ENCODE measurements around the gene LYSMD2. TPM values are rescaled to one million over a fixed set of nuclear protein-coding genes. Genes with fewer than 3 reads are reported as not detected.

Gene LYSMD2
- total RNA-seq, 3 donors from 2014 or later, result 16.3 to 23.5 (median 22.4) TPM

DNA sequence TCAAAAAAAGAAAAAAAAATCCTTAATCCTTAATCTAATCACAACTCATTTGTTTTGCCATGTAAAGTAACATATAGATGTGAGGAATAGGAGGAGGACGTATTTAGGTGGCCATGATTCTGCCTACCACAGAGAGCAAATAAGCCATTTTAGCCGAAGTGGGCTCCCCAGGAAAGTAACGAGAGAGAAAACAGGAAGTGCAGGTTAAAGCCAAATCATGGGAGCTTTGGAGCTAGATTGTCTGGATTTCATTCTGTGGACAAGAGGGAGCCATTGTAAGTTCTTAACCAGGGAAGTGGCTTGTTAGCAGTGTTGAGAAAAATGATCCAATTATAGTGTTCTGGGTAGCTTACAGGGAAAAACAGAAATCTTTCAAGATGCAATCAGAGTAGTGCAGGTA, 23.4 kb upstream of the LYSMD2 start:
- peaks cover 1% of the 10 kb centered on the region for H3K36me3 Mint-ChIP-seq (ENCODE audit: insufficient read depth)
- no peaks in the 10 kb centered on the region for H3K27me3 Mint-ChIP-seq (ENCODE audit: low read depth)
- no peak overlapping the region for H3K4me3 Mint-ChIP-seq
- ATAC-seq (no peak), DNase-seq (no peak)
- no peaks in the 10 kb centered on the region for H3K4me1 Mint-ChIP-seq (ENCODE audit: low read depth)
- H3K9me3 Mint-ChIP-seq, result no peaks in the 10 kb centered on the region

DNA sequence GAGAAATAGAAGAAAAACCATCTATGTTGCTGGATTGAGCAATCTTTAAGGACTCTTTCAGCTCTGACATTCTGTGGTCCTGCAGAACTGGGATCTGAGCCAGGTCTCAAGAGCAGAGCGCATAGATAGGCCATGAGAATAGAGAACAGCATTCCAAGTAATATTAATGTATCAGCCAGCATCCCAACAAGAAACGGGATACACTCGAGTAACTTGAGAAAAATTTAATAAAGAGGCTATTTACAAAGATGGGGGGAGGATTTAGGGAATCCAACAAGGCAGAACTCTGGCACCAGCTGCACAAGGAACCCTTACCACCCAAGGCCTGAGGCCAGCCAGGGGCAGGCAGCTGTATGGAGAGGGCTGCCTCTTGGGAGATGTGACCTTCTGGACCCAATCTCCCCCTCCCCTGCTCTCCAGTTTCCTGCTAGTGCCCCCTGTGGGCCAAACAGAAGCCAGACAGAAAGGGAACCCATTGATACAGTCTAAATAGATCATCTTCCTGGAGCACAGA, 22.2 kb upstream of the LYSMD2 start:
- ATAC-seq (no peak), DNase-seq (no peak)
- no peaks in the 10 kb centered on the region for H3K9me3 Mint-ChIP-seq
- peaks cover 3% of the 10 kb centered on the region for H3K36me3 Mint-ChIP-seq (ENCODE audit: insufficient read depth)
- no peak overlapping the region for H3K4me3 Mint-ChIP-seq
- H3K27me3 Mint-ChIP-seq (ENCODE audit: low read depth), result no peaks in the 10 kb centered on the region
- peaks cover 1% of the 10 kb centered on the region for H3K4me1 Mint-ChIP-seq (ENCODE audit: low read depth)

DNA sequence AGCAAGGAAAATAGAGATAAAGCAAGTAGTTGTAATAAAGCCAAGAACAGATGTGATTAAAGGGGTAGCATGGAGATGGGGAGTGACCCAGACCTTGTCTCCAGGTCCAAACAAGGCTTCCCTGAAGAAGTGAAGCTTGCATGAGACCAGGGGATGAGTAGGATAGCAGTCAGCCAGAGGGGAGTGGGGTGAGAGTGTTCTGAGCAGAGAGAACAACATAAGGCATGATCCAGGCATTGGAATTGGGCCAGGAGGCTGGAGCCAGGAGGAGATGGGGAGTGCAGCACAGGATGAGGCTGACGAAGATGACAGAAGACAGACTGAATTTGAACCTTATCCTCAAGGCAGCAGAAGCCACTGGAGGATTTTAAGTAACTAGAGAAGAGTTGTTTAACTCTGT, 21.2 kb upstream of the LYSMD2 start:
- no peak for DNase-seq
- Mint-ChIP-seq H3K4me3 (no peak overlapping the region), H3K27me3 (ENCODE audit: low read depth) (no peaks in the 10 kb centered on the region), H3K36me3 (ENCODE audit: insufficient read depth) (peaks cover 3% of the 10 kb centered on the region), H3K4me1 (ENCODE audit: low read depth) (peaks cover 7% of the 10 kb centered on the region), H3K9me3 (no peaks in the 10 kb centered on the region)
- ATAC-seq, result no peak

GRCh38 chr15:51757450-51757849, 20.0 kb upstream of the LYSMD2 start:
- no peaks in the 10 kb centered on the region for H3K27me3 Mint-ChIP-seq (ENCODE audit: low read depth)
- H3K4me3 Mint-ChIP-seq, result no peak overlapping the region
- no peaks in the 10 kb centered on the region for H3K9me3 Mint-ChIP-seq
- peaks cover 2% of the 10 kb centered on the region for H3K36me3 Mint-ChIP-seq (ENCODE audit: insufficient read depth)
- ATAC-seq, result no peak
- peaks cover 19% of the 10 kb centered on the region for H3K4me1 Mint-ChIP-seq (ENCODE audit: low read depth)
- DNase-seq, result no peak

DNA sequence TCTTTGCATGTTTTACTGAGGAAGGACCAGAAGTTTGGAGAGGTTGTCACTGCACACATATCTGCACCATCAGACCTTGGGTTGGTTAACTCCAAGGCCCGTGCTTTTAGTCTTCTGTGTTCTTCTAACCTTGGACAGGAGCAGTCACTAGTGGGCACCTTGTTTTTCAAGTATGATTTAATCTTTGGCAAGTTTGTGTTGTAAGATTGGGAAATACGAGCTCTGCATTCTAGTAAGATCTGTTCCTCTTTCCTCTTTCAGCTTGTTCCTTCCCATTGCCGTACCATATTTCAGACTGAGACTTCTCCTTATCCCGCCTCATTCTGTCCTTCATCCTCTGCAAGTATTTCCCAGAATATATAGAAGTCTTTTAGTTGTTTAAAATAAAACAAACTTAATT, 19.0 kb upstream of the LYSMD2 start:
- Mint-ChIP-seq H3K9me3 (no peaks in the 10 kb centered on the region), H3K4me3 (no peak overlapping the region), H3K36me3 (ENCODE audit: insufficient read depth) (peaks cover 2% of the 10 kb centered on the region), H3K27me3 (ENCODE audit: low read depth) (no peaks in the 10 kb centered on the region), H3K4me1 (ENCODE audit: low read depth) (peaks cover 23% of the 10 kb centered on the region)
- DNase-seq (no peak), ATAC-seq (no peak)

DNA sequence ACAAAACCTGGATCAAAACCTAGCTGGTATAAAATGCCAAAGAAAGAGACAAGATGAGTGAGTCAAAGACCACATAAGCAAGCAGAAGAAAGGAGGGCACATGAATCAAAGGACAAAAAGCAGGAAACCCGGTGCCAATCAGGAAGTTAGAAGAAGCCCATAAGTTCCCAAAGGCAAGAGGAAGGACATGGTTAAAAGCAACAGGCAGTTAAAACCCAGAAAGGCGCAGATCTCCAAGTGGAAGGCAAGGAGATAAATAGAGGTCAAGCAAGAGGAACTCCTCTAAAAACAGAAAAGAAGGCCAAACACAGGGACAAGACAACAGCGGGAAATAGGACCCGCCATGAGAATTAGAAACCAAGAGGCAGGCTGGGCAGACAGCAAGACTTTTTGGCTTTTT, 18.3 kb upstream of the LYSMD2 start:
- H3K4me1 Mint-ChIP-seq (ENCODE audit: low read depth), result peaks cover 25% of the 10 kb centered on the region
- no peak overlapping the region for H3K4me3 Mint-ChIP-seq
- H3K27me3 Mint-ChIP-seq (ENCODE audit: low read depth), result no peaks in the 10 kb centered on the region
- ATAC-seq, result no peak
- H3K9me3 Mint-ChIP-seq, result no peaks in the 10 kb centered on the region
- no peak for DNase-seq
- peaks cover 2% of the 10 kb centered on the region for H3K36me3 Mint-ChIP-seq (ENCODE audit: insufficient read depth)

- DNase-seq (no peak), ATAC-seq (no peak)
- H3K4me3 Mint-ChIP-seq, result no peak overlapping the region
- peaks cover 2% of the 10 kb centered on the region for H3K36me3 Mint-ChIP-seq (ENCODE audit: insufficient read depth)
- H3K27me3 Mint-ChIP-seq (ENCODE audit: low read depth), result no peaks in the 10 kb centered on the region
- no peaks in the 10 kb centered on the region for H3K9me3 Mint-ChIP-seq
- H3K4me1 Mint-ChIP-seq (ENCODE audit: low read depth), result peaks cover 27% of the 10 kb centered on the region
Measured at GRCh38 chr15:51754267-51754666, 16.8 kb upstream of the LYSMD2 start.

DNA sequence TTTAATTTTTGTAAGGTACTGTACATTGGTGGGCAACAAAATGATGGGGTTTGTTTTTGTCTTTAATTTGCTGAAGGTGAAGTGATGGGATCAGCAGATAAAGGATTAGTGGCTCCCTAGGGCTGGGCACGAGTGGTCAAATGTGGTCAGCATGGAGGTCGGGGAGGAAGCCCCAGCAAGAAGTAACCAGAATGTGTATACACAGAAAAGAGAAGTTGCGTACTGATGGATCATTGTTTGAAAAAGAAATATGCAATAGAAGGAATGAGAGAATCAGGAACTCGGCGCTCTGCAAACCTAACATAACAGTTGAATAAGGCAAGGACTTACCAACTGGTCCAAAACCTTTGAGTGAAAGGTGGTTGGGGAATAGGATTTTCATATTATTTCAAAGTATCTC, 15.4 kb upstream of the LYSMD2 start:
- DNase-seq (no peak), ATAC-seq (no peak)
- Mint-ChIP-seq H3K4me1 (ENCODE audit: low read depth) (peaks cover 27% of the 10 kb centered on the region), H3K27me3 (ENCODE audit: low read depth) (no peaks in the 10 kb centered on the region), H3K9me3 (no peaks in the 10 kb centered on the region), H3K4me3 (peak overlapping the region; percentile 87), H3K36me3 (ENCODE audit: insufficient read depth) (peaks cover 2% of the 10 kb centered on the region)

DNA sequence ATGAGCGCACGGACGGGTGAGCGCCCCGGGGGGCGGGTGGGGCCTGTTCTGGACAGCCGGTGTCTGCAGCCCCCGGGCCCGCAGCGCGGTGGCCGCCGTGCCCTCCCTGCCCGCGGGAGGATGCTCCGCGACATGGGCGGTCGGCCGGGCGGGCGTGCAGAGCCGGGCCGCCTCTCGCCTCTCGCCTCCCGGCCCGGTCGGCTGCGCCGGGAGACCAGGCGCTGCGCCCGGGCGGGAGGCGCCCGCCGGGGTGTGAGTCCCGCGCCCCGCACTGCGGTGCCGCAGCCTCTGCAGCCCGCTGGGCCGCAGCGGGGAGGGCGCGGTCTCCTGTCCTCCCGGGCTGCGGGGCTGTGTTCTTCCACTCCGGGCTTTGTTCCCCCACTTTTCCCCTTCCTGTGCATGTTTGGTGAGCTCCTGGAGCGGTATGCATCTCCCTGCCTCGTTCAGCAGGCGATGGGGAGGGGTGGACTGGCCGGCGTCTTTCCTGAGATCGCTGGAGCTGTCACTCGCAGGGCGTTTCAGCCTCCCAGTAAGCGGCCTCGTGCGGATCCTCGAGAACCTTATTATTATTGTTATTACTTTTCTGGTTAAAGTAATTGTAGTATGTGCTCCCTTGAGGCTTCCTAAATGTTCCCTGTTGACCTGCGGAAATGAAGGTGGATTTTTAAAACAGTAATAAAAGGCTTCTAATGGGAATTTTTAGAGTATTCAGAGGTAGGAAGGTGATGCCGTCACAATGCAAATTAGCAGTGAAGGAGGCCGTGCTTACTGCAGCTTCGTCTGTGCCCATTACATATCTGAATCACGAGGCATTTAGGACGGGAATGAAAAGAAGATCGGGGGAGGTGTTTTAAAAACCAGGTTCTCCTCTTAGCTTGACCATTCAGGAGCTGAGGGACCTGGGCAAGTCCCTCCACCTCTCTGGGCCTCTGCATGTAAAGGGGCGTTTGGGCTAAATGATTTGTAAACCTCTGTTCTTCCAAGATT, 14.5 kb upstream of the LYSMD2 start:
- DNase-seq, result no peak
- peaks cover 27% of the 10 kb centered on the region for H3K4me1 Mint-ChIP-seq (ENCODE audit: low read depth)
- peak; percentile 64 to 66 for ATAC-seq
- H3K36me3 Mint-ChIP-seq (ENCODE audit: insufficient read depth), result peaks cover 2% of the 10 kb centered on the region
- no peaks in the 10 kb centered on the region for H3K9me3 Mint-ChIP-seq
- no peaks in the 10 kb centered on the region for H3K27me3 Mint-ChIP-seq (ENCODE audit: low read depth)
- peak overlapping the region; percentile 87 for H3K4me3 Mint-ChIP-seq

GRCh38 chr15:51750792-51751696, 13.6 kb upstream of the LYSMD2 start, which contains the start of gene TMOD2:
Gene TMOD2 (plus strand): TSS chr15:51751597. CDS start chr15:51766442, 14,845 bp downstream.
- H3K4me3 Mint-ChIP-seq, result peak within 1 kb of the TSS; percentile 87
- peaks cover 3% of the 10 kb centered on the region for H3K27me3 Mint-ChIP-seq (ENCODE audit: low read depth)
- H3K4me1 Mint-ChIP-seq (ENCODE audit: low read depth), result peaks cover 27% of the 10 kb centered on the region
- DNase-seq (peak; percentile 38), ATAC-seq (peak; percentile 94 to 95)
- no peaks in the 10 kb centered on the region for H3K9me3 Mint-ChIP-seq
- H3K36me3 Mint-ChIP-seq (ENCODE audit: insufficient read depth), result peaks cover 2% of the 10 kb centered on the region

DNA sequence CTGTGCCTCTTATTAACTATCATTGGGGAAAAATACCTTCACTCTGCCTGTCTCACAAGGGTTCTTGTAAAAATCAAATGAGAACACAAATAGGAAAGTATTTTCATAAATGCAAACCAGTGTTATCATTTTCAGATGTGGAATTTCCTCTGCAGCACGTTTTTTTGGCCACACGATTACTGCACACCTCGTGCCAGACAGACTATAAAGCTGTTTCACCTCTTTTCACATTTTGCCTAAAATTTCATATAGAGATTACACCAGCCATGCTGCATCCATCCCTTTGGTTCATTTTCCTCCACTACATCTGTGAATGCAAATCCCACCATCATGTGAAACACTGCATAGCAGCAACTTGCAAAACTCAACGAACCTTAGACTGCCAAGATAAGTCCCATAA, 12.7 kb upstream of the LYSMD2 start:
- peak overlapping the region; percentile 79 for H3K4me3 Mint-ChIP-seq
- DNase-seq (no peak), ATAC-seq (no peak)
- no peaks in the 10 kb centered on the region for H3K36me3 Mint-ChIP-seq (ENCODE audit: insufficient read depth)
- H3K27me3 Mint-ChIP-seq (ENCODE audit: low read depth), result peaks cover 5% of the 10 kb centered on the region
- no peaks in the 10 kb centered on the region for H3K9me3 Mint-ChIP-seq
- peaks cover 27% of the 10 kb centered on the region for H3K4me1 Mint-ChIP-seq (ENCODE audit: low read depth)

GRCh38 chr15:51749307-51749706, 11.9 kb upstream of the LYSMD2 start:
- no peak overlapping the region for H3K4me3 Mint-ChIP-seq
- H3K27me3 Mint-ChIP-seq (ENCODE audit: low read depth), result peaks cover 5% of the 10 kb centered on the region
- no peak for DNase-seq

GRCh38 chr15:51739061-51739712, 1.7 kb upstream of the LYSMD2 start:
- H3K9me3 Mint-ChIP-seq, result no peaks in the 10 kb centered on the region
- H3K36me3 Mint-ChIP-seq (ENCODE audit: insufficient read depth), result no peaks in the 10 kb centered on the region
- no peak for ATAC-seq
- H3K4me3 Mint-ChIP-seq, result peak overlapping the region; percentile 78
- H3K4me1 Mint-ChIP-seq (ENCODE audit: low read depth), result peaks cover 44% of the 10 kb centered on the region
- no peaks in the 10 kb centered on the region for H3K27me3 Mint-ChIP-seq (ENCODE audit: low read depth)
- DNase-seq, result no peak

More at GRCh38 chr15:51749307-51749706, 11.9 kb upstream of the LYSMD2 start:
- no peak for ATAC-seq
- H3K9me3 Mint-ChIP-seq, result no peaks in the 10 kb centered on the region
- peaks cover 25% of the 10 kb centered on the region for H3K4me1 Mint-ChIP-seq (ENCODE audit: low read depth)
- H3K36me3 Mint-ChIP-seq (ENCODE audit: insufficient read depth), result no peaks in the 10 kb centered on the region

- H3K4me1 Mint-ChIP-seq (ENCODE audit: low read depth), result peaks cover 50% of the 10 kb centered on the region
- H3K36me3 Mint-ChIP-seq (ENCODE audit: insufficient read depth), result peaks cover under 1% of the 10 kb centered on the region
- peak overlapping the region; percentile 78 for H3K4me3 Mint-ChIP-seq
- H3K9me3 Mint-ChIP-seq, result no peaks in the 10 kb centered on the region
- no peak for ATAC-seq
- H3K27me3 Mint-ChIP-seq (ENCODE audit: low read depth), result no peaks in the 10 kb centered on the region
- DNase-seq, result no peak
Measured at GRCh38 chr15:51738553-51738952, 1.1 kb upstream of the LYSMD2 start.

Data from activated T-cell treated with anti-CD3 and anti-CD28 coated beads, Interleukin-2, amount 50 U/mL, for 4 hours (primary cell).